ENCODE data around the gene ADAMTS14. TPM values are rescaled to one million over a fixed set of nuclear protein-coding genes. Genes with fewer than 3 reads are reported as not detected.
"Not testable (repeated sequence)": the region's sequence is repeated elsewhere in the genome, so short reads cannot be mapped to it uniquely, and the experiment has no call there.

Gene ADAMTS14
- total and polyA plus RNA-seq, 4 donors = 0.08 to 2.4 (median 0.37) TPM

GRCh38 chr10:70662362-70663220 lies 9.7 kb upstream of the ADAMTS14 start:
- Histone ChIP-seq H3K27me3 (ENCODE audit: control insufficient read depth in 1 of 2, insufficient read depth in 2 of 2, low read length in 1 of 2) (no peaks in the 10 kb centered on the region), H3K4me3 (ENCODE audit: low read length in 2 of 2) (no peak overlapping the region), H3K4me1 (ENCODE audit: control insufficient read depth in 1 of 2, insufficient read depth in 2 of 2, low read length in 2 of 2) (no peaks in the 10 kb centered on the region), H3K9me3 (ENCODE audit: control insufficient read depth, low read length) (no peaks in the 10 kb centered on the region), H3K27ac (ENCODE audit: low read depth in 1 of 2, low read length in 2 of 2) (no peak overlapping the region), H3K36me3 (ENCODE audit: control insufficient read depth in 1 of 2, insufficient read depth in 2 of 2, low read length in 1 of 2) (no peaks in the 10 kb centered on the region)
- DNase-seq (no peak), ATAC-seq (ENCODE audit: low FRiP score) (no peak)
- intact Hi-C loops (cut with DNase I) = no loop called here
- WGBS, 2 donors = 85 to 86% methylated on average over 12 of the region's 12 CpGs

- not testable (repeated sequence) for ATAC-seq (ENCODE audit: low FRiP score)
- WGBS, 2 donors = 85 to 92% methylated on average over 8 to 10 of the region's 10 CpGs
Observed at GRCh38 chr10:70663458-70664409, 8.6 kb upstream of the ADAMTS14 start.

GRCh38 chr10:70664702-70665195 lies 7.6 kb upstream of the ADAMTS14 start:
- H3K27me3 ChIP-seq (ENCODE audit: control insufficient read depth in 1 of 2, insufficient read depth in 2 of 2, low read length in 1 of 2) = no peaks in the 10 kb centered on the region
- no peaks in the 10 kb centered on the region for H3K4me1 ChIP-seq (ENCODE audit: control insufficient read depth in 1 of 2, insufficient read depth in 2 of 2, low read length in 2 of 2)
- intact Hi-C loops (cut with DNase I) = no loop called here
- no peaks in the 10 kb centered on the region for H3K36me3 ChIP-seq (ENCODE audit: control insufficient read depth in 1 of 2, insufficient read depth in 2 of 2, low read length in 1 of 2)
- DNase-seq (no peak), ATAC-seq (ENCODE audit: low FRiP score) (no peak)
- WGBS, 2 donors = 29 to 36% methylated on average over 6 of the region's 6 CpGs
- H3K9me3 ChIP-seq (ENCODE audit: control insufficient read depth, low read length) = no peaks in the 10 kb centered on the region
- no peak overlapping the region for H3K27ac ChIP-seq (ENCODE audit: low read depth in 1 of 2, low read length in 2 of 2)
- no peak overlapping the region for H3K4me3 ChIP-seq (ENCODE audit: low read length in 2 of 2)

More at GRCh38 chr10:70663458-70664409, 8.6 kb upstream of the ADAMTS14 start:
- H3K27ac ChIP-seq (ENCODE audit: low read depth in 1 of 2, low read length in 2 of 2); intact Hi-C loops (cut with DNase I); H3K36me3 ChIP-seq (ENCODE audit: control insufficient read depth in 1 of 2, insufficient read depth in 2 of 2, low read length in 1 of 2); DNase-seq; H3K4me1 ChIP-seq (ENCODE audit: control insufficient read depth in 1 of 2, insufficient read depth in 2 of 2, low read length in 2 of 2); H3K27me3 ChIP-seq (ENCODE audit: control insufficient read depth in 1 of 2, insufficient read depth in 2 of 2, low read length in 1 of 2); H3K9me3 ChIP-seq (ENCODE audit: control insufficient read depth, low read length); H3K4me3 ChIP-seq (ENCODE audit: low read length in 2 of 2): not testable (repeated sequence)

- DNase-seq = no peak
- intact Hi-C loops (cut with DNase I) = no loop called here
- 91 to 93% methylated on average over 7 of the region's 7 CpGs for WGBS, 2 donors
Observed at GRCh38 chr10:70666960-70667798, 5.1 kb upstream of the ADAMTS14 start.

GRCh38 chr10:70667818-70668217 lies 4.5 kb upstream of the ADAMTS14 start:
- H3K4me3 ChIP-seq (ENCODE audit: low read length in 2 of 2); H3K9me3 ChIP-seq (ENCODE audit: control insufficient read depth, low read length); DNase-seq; ATAC-seq (ENCODE audit: low FRiP score); intact Hi-C loops (cut with DNase I); H3K27ac ChIP-seq (ENCODE audit: low read depth in 1 of 2, low read length in 2 of 2); H3K4me1 ChIP-seq (ENCODE audit: control insufficient read depth in 1 of 2, insufficient read depth in 2 of 2, low read length in 2 of 2); H3K36me3 ChIP-seq (ENCODE audit: control insufficient read depth in 1 of 2, insufficient read depth in 2 of 2, low read length in 1 of 2); H3K27me3 ChIP-seq (ENCODE audit: control insufficient read depth in 1 of 2, insufficient read depth in 2 of 2, low read length in 1 of 2): not testable (repeated sequence)
- WGBS, 2 donors = 97% methylated on average over 6 of the region's 6 CpGs

More at GRCh38 chr10:70666960-70667798, 5.1 kb upstream of the ADAMTS14 start:
- Histone ChIP-seq H3K36me3 (ENCODE audit: control insufficient read depth in 1 of 2, insufficient read depth in 2 of 2, low read length in 1 of 2) (no peaks in the 10 kb centered on the region), H3K27me3 (ENCODE audit: control insufficient read depth in 1 of 2, insufficient read depth in 2 of 2, low read length in 1 of 2) (no peaks in the 10 kb centered on the region), H3K27ac (ENCODE audit: low read depth in 1 of 2, low read length in 2 of 2) (no peak overlapping the region), H3K4me3 (ENCODE audit: low read length in 2 of 2) (no peak overlapping the region), H3K4me1 (ENCODE audit: control insufficient read depth in 1 of 2, insufficient read depth in 2 of 2, low read length in 2 of 2) (no peaks in the 10 kb centered on the region), H3K9me3 (ENCODE audit: control insufficient read depth, low read length) (no peaks in the 10 kb centered on the region)
- ATAC-seq (ENCODE audit: low FRiP score) = no peak

GRCh38 chr10:70668454-70668970 lies 3.8 kb upstream of the ADAMTS14 start:
- no peaks in the 10 kb centered on the region for H3K4me1 ChIP-seq (ENCODE audit: control insufficient read depth in 1 of 2, insufficient read depth in 2 of 2, low read length in 2 of 2)

GRCh38 chr10:70669015-70669414 lies 3.3 kb upstream of the ADAMTS14 start:
- Histone ChIP-seq H3K27me3 (ENCODE audit: control insufficient read depth in 1 of 2, insufficient read depth in 2 of 2, low read length in 1 of 2) (no peaks in the 10 kb centered on the region), H3K4me3 (ENCODE audit: low read length in 2 of 2) (no peak overlapping the region), H3K36me3 (ENCODE audit: control insufficient read depth in 1 of 2, insufficient read depth in 2 of 2, low read length in 1 of 2) (no peaks in the 10 kb centered on the region), H3K9me3 (ENCODE audit: control insufficient read depth, low read length) (no peaks in the 10 kb centered on the region), H3K27ac (ENCODE audit: low read depth in 1 of 2, low read length in 2 of 2) (no peak overlapping the region), H3K4me1 (ENCODE audit: control insufficient read depth in 1 of 2, insufficient read depth in 2 of 2, low read length in 2 of 2) (no peaks in the 10 kb centered on the region)
- intact Hi-C loops (cut with DNase I) = no loop called here
- ATAC-seq (ENCODE audit: low FRiP score) (no peak), DNase-seq (no peak)

More at GRCh38 chr10:70668454-70668970, 3.8 kb upstream of the ADAMTS14 start:
- intact Hi-C loops (cut with DNase I) = no loop called here
- no peak overlapping the region for H3K27ac ChIP-seq (ENCODE audit: low read depth in 1 of 2, low read length in 2 of 2)
- DNase-seq = no peak
- H3K4me3 ChIP-seq (ENCODE audit: low read length in 2 of 2) = no peak overlapping the region
- no peak for ATAC-seq (ENCODE audit: low FRiP score)
- H3K27me3 ChIP-seq (ENCODE audit: control insufficient read depth in 1 of 2, insufficient read depth in 2 of 2, low read length in 1 of 2) = no peaks in the 10 kb centered on the region
- H3K36me3 ChIP-seq (ENCODE audit: control insufficient read depth in 1 of 2, insufficient read depth in 2 of 2, low read length in 1 of 2) = no peaks in the 10 kb centered on the region
- 96% methylated on average over 10 of the region's 10 CpGs for WGBS, 2 donors
- no peaks in the 10 kb centered on the region for H3K9me3 ChIP-seq (ENCODE audit: control insufficient read depth, low read length)

All from aorta (tissue), 5 donors.